COR-L47 (cell line): ENCODE results near the gene ARHGAP26.

Experiments
- DNase-seq: peaks from one replicate; lab custom pipeline; 2025; lab: John Stamatoyannopoulos, UW

Gene ARHGAP26

GRCh38 chr5:143141652-143142051 is 371.5 kb downstream of the ARHGAP26 start:
- no peak for DNase-seq

GRCh38 chr5:143142596-143143435 is 372.6 kb downstream of the ARHGAP26 start:
- DNase-seq: peak; percentile 60

- DNase-seq: no peak
These were observed 373.8 kb downstream of the ARHGAP26 start for GRCh38 chr5:143143973-143144372.

GRCh38 chr5:143145243-143146160 is 375.3 kb downstream of the ARHGAP26 start:
- DNase-seq: no peak

GRCh38 chr5:143146161-143146560 is 376.0 kb downstream of the ARHGAP26 start:
- DNase-seq: no peak

GRCh38 chr5:143147383-143147782 is 377.2 kb downstream of the ARHGAP26 start:
- no peak for DNase-seq

GRCh38 chr5:143147902-143148301 is 377.7 kb downstream of the ARHGAP26 start:
- no peak for DNase-seq

GRCh38 chr5:143148771-143149170 is 378.6 kb downstream of the ARHGAP26 start:
- no peak for DNase-seq

GRCh38 chr5:143149759-143150158 is 379.6 kb downstream of the ARHGAP26 start:
- no peak for DNase-seq

GRCh38 chr5:143151056-143151700 is 381.0 kb downstream of the ARHGAP26 start:
- DNase-seq: no peak

GRCh38 chr5:143152445-143152844 is 382.3 kb downstream of the ARHGAP26 start:
- DNase-seq: no peak

- DNase-seq: no peak
These were observed 383.3 kb downstream of the ARHGAP26 start for GRCh38 chr5:143153332-143154119.

GRCh38 chr5:143154510-143155370 is 384.6 kb downstream of the ARHGAP26 start:
- no peak for DNase-seq

GRCh38 chr5:143155455-143155854 is 385.3 kb downstream of the ARHGAP26 start:
- no peak for DNase-seq

- no peak for DNase-seq
These were observed 385.9 kb downstream of the ARHGAP26 start for GRCh38 chr5:143156086-143156485.

- DNase-seq: no peak
These were observed 386.4 kb downstream of the ARHGAP26 start for GRCh38 chr5:143156572-143156971.

GRCh38 chr5:143159031-143159430 is 388.9 kb downstream of the ARHGAP26 start:
- no peak for DNase-seq

GRCh38 chr5:143161885-143162540 is 391.8 kb downstream of the ARHGAP26 start:
- no peak for DNase-seq

- no peak for DNase-seq
These were observed 392.6 kb downstream of the ARHGAP26 start for GRCh38 chr5:143162810-143163209.

GRCh38 chr5:143164557-143164956 is 394.4 kb downstream of the ARHGAP26 start:
- DNase-seq: no peak
